Heart left ventricle (tissue), 13 donors: Measurements from ENCODE around the gene HID1.

Source experiments
- POLR2A ChIP-seq, 2 donors: fragments of 450-650 bp; IDR thresholded peaks; one replicate each; pipeline ENCODE4 v1.6.1; 2017; ENCODE audit warnings: antibody characterized with exemption in 2 of 2, mild to moderate bottlenecking in 2 of 2, moderate library complexity in 2 of 2
- TF ChIP-seq, protein P1 (sequence below), 12 donors: fragments of 200-600 bp; sonication (generic) in 4 of 12; IDR thresholded peaks; one replicate each; pipeline versions ENCODE4 v1.5.0 to v1.8.0; 2018 to 2022; ENCODE audit warnings: antibody characterized with exemption in 12 of 12, mild to moderate bottlenecking in 5 of 12
- donor health status: ischemic (EF 13 %, LVEDD 7.1; RV severe dilation, severe dysfunction).
- donor health status: DM: no; HTN: yes; CAD: no.
- donor health status: DM: no; HTN: no; CAD: no.
- donor health status: ischemic (EF 25% LVEDD 6.9; RV normal size, moderate dysfunction).
- donor health status: ischemic (EF 25% LVEDD 5.7; RV mildly dilated, moderate dysfunction).
- donor health status: ischemic (EF 35%, LVEDD 5.7; RV mildly dilated, moderate dysfunction).
- donor health status: nonischemic (EF 11% LVEDD 7.7; RV severe dilation, severe dysfunction).
- donor health status: DM: yes; HTN: yes; CAD: no.
- donor health status: PGD.
- donor health status: ischemic (EF 29% LVEDD 5.4; RV normal size, mild dysfunction).
- donor health status: nonischemic (EF 23%, LVEDD 6.1; RV moderate dilation, normal function).

DNA sequence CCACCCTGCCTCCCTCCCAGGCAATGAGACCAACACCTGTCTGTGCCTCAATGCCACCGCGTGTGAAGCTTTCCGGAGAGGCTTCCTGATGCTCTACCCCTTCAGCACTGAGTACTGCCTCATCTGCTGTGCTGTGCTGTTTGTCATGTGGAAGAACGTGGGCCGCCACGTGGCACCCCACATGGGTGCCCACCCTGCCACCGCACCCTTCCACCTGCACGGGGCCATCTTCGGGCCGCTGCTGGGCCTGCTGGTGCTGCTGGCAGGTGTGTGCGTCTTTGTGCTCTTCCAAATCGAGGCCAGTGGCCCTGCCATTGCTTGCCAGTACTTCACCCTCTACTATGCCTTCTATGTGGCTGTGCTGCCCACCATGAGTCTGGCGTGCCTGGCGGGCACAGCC is 25.9 kb downstream of the HID1 start:
- TF ChIP-seq, protein P1, sequence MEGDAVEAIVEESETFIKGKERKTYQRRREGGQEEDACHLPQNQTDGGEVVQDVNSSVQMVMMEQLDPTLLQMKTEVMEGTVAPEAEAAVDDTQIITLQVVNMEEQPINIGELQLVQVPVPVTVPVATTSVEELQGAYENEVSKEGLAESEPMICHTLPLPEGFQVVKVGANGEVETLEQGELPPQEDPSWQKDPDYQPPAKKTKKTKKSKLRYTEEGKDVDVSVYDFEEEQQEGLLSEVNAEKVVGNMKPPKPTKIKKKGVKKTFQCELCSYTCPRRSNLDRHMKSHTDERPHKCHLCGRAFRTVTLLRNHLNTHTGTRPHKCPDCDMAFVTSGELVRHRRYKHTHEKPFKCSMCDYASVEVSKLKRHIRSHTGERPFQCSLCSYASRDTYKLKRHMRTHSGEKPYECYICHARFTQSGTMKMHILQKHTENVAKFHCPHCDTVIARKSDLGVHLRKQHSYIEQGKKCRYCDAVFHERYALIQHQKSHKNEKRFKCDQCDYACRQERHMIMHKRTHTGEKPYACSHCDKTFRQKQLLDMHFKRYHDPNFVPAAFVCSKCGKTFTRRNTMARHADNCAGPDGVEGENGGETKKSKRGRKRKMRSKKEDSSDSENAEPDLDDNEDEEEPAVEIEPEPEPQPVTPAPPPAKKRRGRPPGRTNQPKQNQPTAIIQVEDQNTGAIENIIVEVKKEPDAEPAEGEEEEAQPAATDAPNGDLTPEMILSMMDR (IDR thresholded peaks at IDR 0.05), result no peak
- no peak for TF ChIP-seq POLR2A (IDR thresholded peaks at IDR 0.05)
